NCI-H524 (cell line): ENCODE results near the gene TELO2.

Source experiments
- DNase-seq, 2 experiments: peaks; one replicate each; lab custom pipeline; 2025; lab: John Stamatoyannopoulos, UW

The TELO2 gene

DNA sequence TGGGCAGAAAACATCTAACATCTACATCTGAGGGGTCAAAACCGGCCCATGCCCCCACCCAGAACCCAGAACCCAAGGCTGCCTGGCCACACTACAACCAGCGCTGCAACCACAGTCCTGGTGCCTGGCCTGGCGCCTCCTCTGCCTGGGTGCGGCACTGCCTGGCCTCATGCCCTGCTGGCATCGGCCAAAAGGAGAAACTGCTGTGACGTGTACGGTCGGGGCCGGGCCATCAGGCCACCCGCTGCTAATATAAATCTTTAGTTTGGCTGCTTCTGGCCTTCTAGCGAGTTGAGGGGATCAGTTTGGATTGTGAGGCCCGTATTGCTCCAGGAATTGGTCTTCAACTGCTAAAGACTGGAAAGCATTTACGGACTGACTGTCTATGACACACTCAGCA is 63.1 kb downstream of the TELO2 start:
- no peak for DNase-seq

DNA sequence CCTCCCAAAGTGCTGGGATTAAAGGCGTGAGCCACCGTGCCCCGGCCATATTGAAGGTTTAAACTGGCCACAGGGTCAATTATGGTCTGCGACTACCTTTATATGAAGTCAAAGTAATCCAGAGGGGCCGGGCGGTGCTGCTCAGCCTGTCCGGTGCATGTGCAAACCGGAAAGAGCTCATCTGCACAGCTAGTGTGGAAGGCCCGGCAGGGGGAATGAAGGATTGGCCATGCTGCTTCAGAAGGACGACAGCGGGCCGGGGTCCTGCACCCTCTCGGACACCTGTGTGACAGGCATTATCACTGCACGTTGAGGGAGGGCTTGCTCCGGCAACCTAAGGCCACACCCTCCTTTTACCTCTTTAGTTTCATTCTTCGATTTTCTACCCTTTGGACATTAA is 63.9 kb downstream of the TELO2 start:
- DNase-seq = no peak

DNA sequence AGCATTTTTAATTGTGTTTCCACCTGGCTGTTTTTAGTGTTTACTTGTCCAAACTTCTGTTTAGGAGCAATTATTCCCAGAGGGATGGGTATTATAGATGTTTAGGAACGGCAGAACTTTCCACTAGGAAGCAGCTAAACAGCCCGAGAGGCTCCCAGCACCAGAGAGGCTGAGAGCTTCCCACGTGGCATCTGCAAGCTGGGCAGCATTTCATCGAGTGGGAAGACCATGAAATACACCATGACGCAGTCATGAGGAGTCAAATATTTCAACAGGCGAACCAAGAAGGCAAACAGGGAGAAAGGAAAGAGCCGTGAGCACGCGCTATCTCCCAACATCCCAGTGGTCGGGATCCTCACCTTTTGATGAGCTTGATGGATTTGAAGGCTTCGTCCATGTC is 64.4 kb downstream of the TELO2 start:
- DNase-seq = no peak

DNA sequence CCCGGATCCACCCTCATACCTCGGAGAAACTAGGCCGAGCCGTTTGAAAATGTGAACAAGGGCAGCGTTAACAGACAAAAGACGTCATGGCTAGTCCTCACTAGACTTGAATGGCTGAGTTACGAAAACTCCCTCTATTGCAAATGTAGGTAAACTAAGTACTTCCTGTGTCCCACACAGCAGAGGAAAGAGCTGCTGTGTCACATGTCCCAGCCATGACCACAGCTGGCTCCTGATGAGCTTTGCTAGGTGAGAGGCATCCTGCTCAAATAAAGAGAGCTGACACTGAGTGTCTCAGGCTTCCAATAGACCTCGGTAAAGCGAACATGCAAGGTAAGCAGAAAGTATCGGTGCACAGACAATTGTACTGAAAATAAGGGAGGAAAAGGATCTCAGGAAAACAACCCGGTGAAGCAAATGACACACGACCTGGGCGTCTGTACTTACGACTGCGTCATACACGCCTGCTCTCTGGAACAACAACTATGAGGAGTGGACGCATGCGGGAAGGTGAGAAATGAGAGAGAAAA is 66.4 kb downstream of the TELO2 start:
- DNase-seq = no peak
